ENCODE data around the gene TLE7. TPM values are rescaled to one million over a fixed set of nuclear protein-coding genes. Genes with fewer than 3 reads are reported as not detected.

Gene TLE7
- not detected in 2 replicates for total RNA-seq (2014; rRNA removed; shearing (Covaris generic))

- H3K36me3 ChIP-seq (replicated peaks; ENCODE audit: control insufficient read depth, insufficient read depth, low read length) = no peaks in the 10 kb centered on the region
- no peak for DNase-seq
- H3K4me3 ChIP-seq (ENCODE audit: insufficient read depth, low read depth, low read length) = no peak within 1 kb of the TSS
- peaks cover 2% of the 10 kb centered on the region; the same call in 1 of the 2 replicates for H3K27me3 ChIP-seq (ENCODE audit: control insufficient read depth, insufficient read depth, low read length)
Observed at GRCh38 chr16:71442051-71442440, at the start of gene TLE7. TSS of gene TLE7 (minus strand) at chr16:71442054. CDS start at chr16:71433324, 8,730 bp downstream.

- H3K27me3 ChIP-seq (ENCODE audit: control insufficient read depth, insufficient read depth, low read length) = no peaks in the 10 kb centered on the region; the same call in 1 of the 2 replicates
- DNase-seq = no peak
- H3K4me3 ChIP-seq (ENCODE audit: insufficient read depth, low read depth, low read length) = no peak overlapping the region
- no peaks in the 10 kb centered on the region for H3K36me3 ChIP-seq (replicated peaks; ENCODE audit: control insufficient read depth, insufficient read depth, low read length)
Observed at GRCh38 chr16:71491054-71491453, 49.2 kb upstream of the TLE7 start.

- Histone ChIP-seq H3K36me3 (replicated peaks; ENCODE audit: control insufficient read depth, insufficient read depth, low read length) (no peaks in the 10 kb centered on the region), H3K4me3 (ENCODE audit: insufficient read depth, low read depth, low read length) (no peak overlapping the region), H3K27me3 (ENCODE audit: control insufficient read depth, insufficient read depth, low read length) (no peaks in the 10 kb centered on the region; the same call in 1 of the 2 replicates)
- DNase-seq = no peak
Observed at GRCh38 chr16:71490361-71490760, 48.5 kb upstream of the TLE7 start.

GRCh38 chr16:71489122-71489521 is 47.3 kb upstream of the TLE7 start, which contains the start of gene ZNF19:
TSS of gene ZNF19 (minus strand) at chr16:71489324. CDS start at chr16:71482114, 7,210 bp downstream.
- H3K4me3 ChIP-seq (ENCODE audit: insufficient read depth, low read depth, low read length) = no peak within 1 kb of the TSS
- H3K27me3 ChIP-seq (ENCODE audit: control insufficient read depth, insufficient read depth, low read length) = no peaks in the 10 kb centered on the region; the same call in 1 of the 2 replicates
- no peaks in the 10 kb centered on the region for H3K36me3 ChIP-seq (replicated peaks; ENCODE audit: control insufficient read depth, insufficient read depth, low read length)
- DNase-seq = no peak

GRCh38 chr16:71484006-71484893 is 42.4 kb upstream of the TLE7 start:
- peak; percentile 81 for DNase-seq
- Histone ChIP-seq H3K4me3 (ENCODE audit: insufficient read depth, low read depth, low read length) (peak overlapping the region; percentile 88), H3K36me3 (replicated peaks; ENCODE audit: control insufficient read depth, insufficient read depth, low read length) (no peaks in the 10 kb centered on the region), H3K27me3 (ENCODE audit: control insufficient read depth, insufficient read depth, low read length) (no peaks in the 10 kb centered on the region)

- Histone ChIP-seq H3K36me3 (replicated peaks; ENCODE audit: control insufficient read depth, insufficient read depth, low read length) (no peaks in the 10 kb centered on the region), H3K27me3 (ENCODE audit: control insufficient read depth, insufficient read depth, low read length) (no peaks in the 10 kb centered on the region), H3K4me3 (ENCODE audit: insufficient read depth, low read depth, low read length) (no peak overlapping the region)
- DNase-seq = no peak
Observed at GRCh38 chr16:71482569-71482968, 40.7 kb upstream of the TLE7 start.

- Histone ChIP-seq H3K36me3 (replicated peaks; ENCODE audit: control insufficient read depth, insufficient read depth, low read length) (no peaks in the 10 kb centered on the region), H3K4me3 (ENCODE audit: insufficient read depth, low read depth, low read length) (no peak overlapping the region), H3K27me3 (ENCODE audit: control insufficient read depth, insufficient read depth, low read length) (no peaks in the 10 kb centered on the region)
- no peak for DNase-seq
Observed at GRCh38 chr16:71480956-71481355, 39.1 kb upstream of the TLE7 start.

- peak; percentile 59 for DNase-seq
- Histone ChIP-seq H3K36me3 (replicated peaks; ENCODE audit: control insufficient read depth, insufficient read depth, low read length) (no peaks in the 10 kb centered on the region; the same call in 1 of the 2 replicates), H3K27me3 (ENCODE audit: control insufficient read depth, insufficient read depth, low read length) (no peaks in the 10 kb centered on the region), H3K4me3 (ENCODE audit: insufficient read depth, low read depth, low read length) (no peak overlapping the region)
Observed at GRCh38 chr16:71479420-71479819, 37.6 kb upstream of the TLE7 start.

GRCh38 chr16:71476457-71477124 is 34.7 kb upstream of the TLE7 start:
- DNase-seq = no peak
- H3K4me3 ChIP-seq (ENCODE audit: insufficient read depth, low read depth, low read length) = no peak overlapping the region
- no peaks in the 10 kb centered on the region; the same call in 1 of the 2 replicates for H3K36me3 ChIP-seq (replicated peaks; ENCODE audit: control insufficient read depth, insufficient read depth, low read length)
- H3K27me3 ChIP-seq (ENCODE audit: control insufficient read depth, insufficient read depth, low read length) = no peaks in the 10 kb centered on the region

- Histone ChIP-seq H3K4me3 (ENCODE audit: insufficient read depth, low read depth, low read length) (no peak overlapping the region), H3K27me3 (ENCODE audit: control insufficient read depth, insufficient read depth, low read length) (no peaks in the 10 kb centered on the region; the same call in 1 of the 2 replicates), H3K36me3 (replicated peaks; ENCODE audit: control insufficient read depth, insufficient read depth, low read length) (no peaks in the 10 kb centered on the region; the same call in 1 of the 2 replicates)
- DNase-seq = no peak
Observed at GRCh38 chr16:71474864-71475263, 33.0 kb upstream of the TLE7 start.

GRCh38 chr16:71473891-71474290 is 32.0 kb upstream of the TLE7 start:
- no peak for DNase-seq
- Histone ChIP-seq H3K4me3 (ENCODE audit: insufficient read depth, low read depth, low read length) (no peak overlapping the region), H3K36me3 (replicated peaks; ENCODE audit: control insufficient read depth, insufficient read depth, low read length) (no peaks in the 10 kb centered on the region; the same call in 1 of the 2 replicates), H3K27me3 (ENCODE audit: control insufficient read depth, insufficient read depth, low read length) (no peaks in the 10 kb centered on the region; the same call in 1 of the 2 replicates)

- no peak overlapping the region for H3K4me3 ChIP-seq (ENCODE audit: insufficient read depth, low read depth, low read length)
- H3K27me3 ChIP-seq (ENCODE audit: control insufficient read depth, insufficient read depth, low read length) = no peaks in the 10 kb centered on the region; the same call in 1 of the 2 replicates
- no peaks in the 10 kb centered on the region; the same call in 1 of the 2 replicates for H3K36me3 ChIP-seq (replicated peaks; ENCODE audit: control insufficient read depth, insufficient read depth, low read length)
- no peak for DNase-seq
Observed at GRCh38 chr16:71472931-71473330, 31.1 kb upstream of the TLE7 start.

- no peaks in the 10 kb centered on the region; the same call in 1 of the 2 replicates for H3K27me3 ChIP-seq (ENCODE audit: control insufficient read depth, insufficient read depth, low read length)
- H3K4me3 ChIP-seq (ENCODE audit: insufficient read depth, low read depth, low read length) = no peak overlapping the region
- H3K36me3 ChIP-seq (replicated peaks; ENCODE audit: control insufficient read depth, insufficient read depth, low read length) = no peaks in the 10 kb centered on the region; the same call in 1 of the 2 replicates
- DNase-seq = no peak
Observed at GRCh38 chr16:71472051-71472450, 30.2 kb upstream of the TLE7 start.

- H3K4me3 ChIP-seq (ENCODE audit: insufficient read depth, low read depth, low read length) = no peak overlapping the region
- H3K36me3 ChIP-seq (replicated peaks; ENCODE audit: control insufficient read depth, insufficient read depth, low read length) = no peaks in the 10 kb centered on the region
- DNase-seq = peak; percentile 80
- H3K27me3 ChIP-seq (ENCODE audit: control insufficient read depth, insufficient read depth, low read length) = no peaks in the 10 kb centered on the region; the same call in 1 of the 2 replicates
Observed at GRCh38 chr16:71467810-71468209, 26.0 kb upstream of the TLE7 start.
